Breast epithelium (tissue), 4 donors: ENCODE data around the gene NR5A1. TPM values are rescaled to one million over a fixed set of nuclear protein-coding genes. Genes with fewer than 3 reads are reported as not detected.

Experiments used
- DNase-seq, 2 donors: peaks; one replicate each; pipeline ENCODE4 v3.0.0-alpha.2; 2019; ENCODE audit warnings: low spot score in 2 of 2
- H3K27ac ChIP-seq, 2 donors: fragments of 200-600 bp; sonication (generic) in 1 of 2; one replicate each; pipeline ENCODE4 v1.5.1; 2016 to 2019; ENCODE audit warnings: mild to moderate bottlenecking in 1 of 2
- H3K27me3 ChIP-seq, 2 donors: fragments of 200-600 bp; sonication (generic) in 1 of 2; one replicate each; pipeline versions ENCODE4 v1.5.1 to v1.6.0; 2017 to 2019; ENCODE audit warnings: control low read depth in 1 of 2, mild to moderate bottlenecking in 1 of 2
- H3K36me3 ChIP-seq: fragments of 200-600 bp; one replicate; pipeline ENCODE4 v1.5.1; 2019
- H3K4me1 ChIP-seq, 2 donors: fragments of 200-600 bp; sonication (generic); one replicate each; pipeline ENCODE4 v1.5.1; 2016 to 2019; ENCODE audit warnings: control low read depth in 1 of 2
- H3K4me3 ChIP-seq, 3 donors: fragments of 200-600 bp; sonication (generic); 1 replicate in 2 of 3; 2 replicates in 1 of 3; pipeline ENCODE4 v1.5.1; 2016 to 2019; ENCODE audit warnings: mild to moderate bottlenecking in 3 of 3, moderate library complexity in 2 of 3
- H3K9me3 ChIP-seq, 2 donors: fragments of 200-600 bp; sonication (generic) in 1 of 2; one replicate each; pipeline ENCODE4 v1.5.1; 2016 to 2019; ENCODE audit warnings: control low read depth in 1 of 2
- POLR2A ChIP-seq: fragments of 450-650 bp; IDR thresholded peaks from one replicate; pipeline ENCODE4 v1.6.1; 2016; ENCODE audit warnings: antibody characterized with exemption, mild to moderate bottlenecking, moderate library complexity
- POLR2AphosphoS5 ChIP-seq, 3 donors: sonication (generic); formaldehyde crosslinking; IDR thresholded peaks; one replicate each; pipeline ENCODE4 v1.6.1; 2017; ENCODE audit warnings: antibody characterized with exemption in 3 of 3
- intact Hi-C: fragments of 100-400 bp; cut with DNase I; formaldehyde crosslinking; loops from one replicate; pipeline ENCODE4 v1.15.1; 2023; ENCODE audit warnings: low total_unique reads
- total RNA-seq, 3 donors: library from RNA; depleted of rRNA; stranded (reverse); fragments of >200 nt; gene quantifications; one replicate each; pipeline ENCODE4 v1.1.0, GENCODE V29; 2016
- TF ChIP-seq, protein P1 (sequence below), 3 donors: fragments of 450-650 bp; IDR thresholded peaks; one replicate each; pipeline ENCODE4 v1.5.1; 2016 to 2017; ENCODE audit warnings: antibody characterized with exemption in 3 of 3, mild to moderate bottlenecking in 3 of 3, moderate library complexity in 3 of 3

NR5A1 gene
- total RNA-seq, 3 donors from 2014 or later = not detected

DNA sequence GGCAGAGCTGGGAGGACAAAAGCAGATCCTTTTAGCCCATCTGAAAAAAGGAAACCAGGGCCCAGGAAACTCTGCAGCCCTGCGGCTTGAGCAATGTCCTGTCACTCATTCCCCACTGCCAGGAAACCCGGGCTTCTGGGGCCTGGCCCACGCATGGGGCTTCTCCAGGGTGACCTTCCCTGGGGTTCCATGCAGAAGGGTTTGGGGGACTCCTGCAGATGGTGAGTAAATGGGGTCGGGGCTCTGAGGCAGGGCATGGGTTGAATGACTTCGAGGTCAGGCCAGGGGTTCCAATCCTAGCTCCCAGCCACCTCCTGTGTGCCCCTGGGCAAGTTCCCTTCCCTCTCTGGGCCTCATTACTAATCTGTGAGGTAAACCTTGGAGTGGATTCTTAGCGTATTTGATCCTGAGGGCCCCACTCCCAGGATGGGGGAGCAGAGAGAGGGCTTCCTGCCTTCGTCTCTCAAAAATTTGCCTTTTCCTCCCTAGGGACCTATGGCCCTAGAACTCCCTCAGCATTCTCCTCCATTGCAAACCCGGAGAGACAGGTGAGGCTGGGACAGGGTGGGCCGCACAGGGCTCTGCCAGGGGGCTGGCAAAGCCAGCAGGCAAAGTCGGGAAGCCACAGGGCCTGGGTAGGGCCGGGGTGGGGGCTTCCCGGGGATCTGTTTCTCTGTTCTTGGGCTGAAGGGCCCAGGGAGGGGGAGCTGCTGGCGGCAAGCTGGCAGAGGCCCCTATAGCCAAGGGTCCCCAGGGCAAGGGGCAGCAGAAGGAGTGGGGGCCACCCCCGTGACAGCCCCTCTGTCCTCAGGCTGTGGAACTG, 31.1 kb downstream of the NR5A1 start:
- TF ChIP-seq POLR2A (no peak), POLR2AphosphoS5 (IDR thresholded peaks at IDR 0.05) (no peak)
- TF ChIP-seq, protein P1, sequence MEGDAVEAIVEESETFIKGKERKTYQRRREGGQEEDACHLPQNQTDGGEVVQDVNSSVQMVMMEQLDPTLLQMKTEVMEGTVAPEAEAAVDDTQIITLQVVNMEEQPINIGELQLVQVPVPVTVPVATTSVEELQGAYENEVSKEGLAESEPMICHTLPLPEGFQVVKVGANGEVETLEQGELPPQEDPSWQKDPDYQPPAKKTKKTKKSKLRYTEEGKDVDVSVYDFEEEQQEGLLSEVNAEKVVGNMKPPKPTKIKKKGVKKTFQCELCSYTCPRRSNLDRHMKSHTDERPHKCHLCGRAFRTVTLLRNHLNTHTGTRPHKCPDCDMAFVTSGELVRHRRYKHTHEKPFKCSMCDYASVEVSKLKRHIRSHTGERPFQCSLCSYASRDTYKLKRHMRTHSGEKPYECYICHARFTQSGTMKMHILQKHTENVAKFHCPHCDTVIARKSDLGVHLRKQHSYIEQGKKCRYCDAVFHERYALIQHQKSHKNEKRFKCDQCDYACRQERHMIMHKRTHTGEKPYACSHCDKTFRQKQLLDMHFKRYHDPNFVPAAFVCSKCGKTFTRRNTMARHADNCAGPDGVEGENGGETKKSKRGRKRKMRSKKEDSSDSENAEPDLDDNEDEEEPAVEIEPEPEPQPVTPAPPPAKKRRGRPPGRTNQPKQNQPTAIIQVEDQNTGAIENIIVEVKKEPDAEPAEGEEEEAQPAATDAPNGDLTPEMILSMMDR (IDR thresholded peaks at IDR 0.05) = no peak
- no peak for DNase-seq
- H3K27me3 ChIP-seq = peaks cover 0 to 61% of the 10 kb centered on the region in 2 donors
- intact Hi-C loops = no loop called here
- no peaks in the 10 kb centered on the region for H3K9me3 ChIP-seq
- H3K4me3 ChIP-seq = no peak overlapping the region
- H3K4me1 ChIP-seq = peaks cover 0 to 7% of the 10 kb centered on the region in 2 donors
- H3K36me3 ChIP-seq = no peaks in the 10 kb centered on the region
- no peak overlapping the region for H3K27ac ChIP-seq

DNA sequence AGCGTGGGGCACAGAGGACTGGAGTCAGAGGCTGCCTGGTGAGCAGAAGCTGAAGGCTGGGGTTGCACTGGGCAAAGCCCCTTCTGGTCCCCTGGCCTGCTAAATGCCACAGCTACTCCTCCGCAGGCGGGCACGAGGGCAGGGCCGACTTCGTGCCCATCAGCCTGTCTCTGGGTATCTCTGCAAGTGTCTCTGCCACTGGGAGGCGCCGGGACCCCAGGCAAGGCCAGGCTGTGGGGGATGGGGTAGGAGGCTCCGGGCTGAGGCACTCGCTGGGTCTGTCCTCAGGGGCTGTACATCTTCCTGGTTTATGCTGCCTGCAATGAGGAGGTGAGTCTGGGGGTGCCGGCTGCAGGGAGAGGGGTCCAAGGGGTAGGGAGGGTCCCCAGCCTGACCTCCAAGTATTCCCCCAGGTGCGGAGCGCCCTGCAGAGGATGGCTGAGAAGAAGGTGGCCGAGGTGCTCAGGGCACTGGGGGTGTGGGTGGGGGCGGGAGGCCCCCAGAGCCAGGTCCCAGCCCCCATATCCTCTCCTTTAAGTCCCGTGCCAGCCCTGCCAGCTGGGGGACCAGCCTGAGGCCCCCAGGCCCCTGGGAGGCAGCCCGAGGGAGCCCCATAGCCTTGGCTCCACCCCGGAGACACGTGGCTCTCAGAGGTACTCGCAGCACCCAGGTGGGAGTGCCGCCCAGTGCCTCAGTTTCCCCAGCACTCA, 31.9 kb downstream of the NR5A1 start:
- intact Hi-C loops = no loop called here
- no peak for DNase-seq
- no peak overlapping the region for H3K4me3 ChIP-seq
- no peaks in the 10 kb centered on the region for H3K36me3 ChIP-seq
- H3K4me1 ChIP-seq = peaks cover 0 to 7% of the 10 kb centered on the region in 2 donors
- H3K27ac ChIP-seq = no peak overlapping the region
- no peaks in the 10 kb centered on the region for H3K9me3 ChIP-seq
- TF ChIP-seq, protein P1 (IDR thresholded peaks at IDR 0.05) = no peak
- TF ChIP-seq POLR2AphosphoS5 (IDR thresholded peaks at IDR 0.05) (no peak), POLR2A (no peak)
- H3K27me3 ChIP-seq = peaks cover 0 to 53% of the 10 kb centered on the region in 2 donors

DNA sequence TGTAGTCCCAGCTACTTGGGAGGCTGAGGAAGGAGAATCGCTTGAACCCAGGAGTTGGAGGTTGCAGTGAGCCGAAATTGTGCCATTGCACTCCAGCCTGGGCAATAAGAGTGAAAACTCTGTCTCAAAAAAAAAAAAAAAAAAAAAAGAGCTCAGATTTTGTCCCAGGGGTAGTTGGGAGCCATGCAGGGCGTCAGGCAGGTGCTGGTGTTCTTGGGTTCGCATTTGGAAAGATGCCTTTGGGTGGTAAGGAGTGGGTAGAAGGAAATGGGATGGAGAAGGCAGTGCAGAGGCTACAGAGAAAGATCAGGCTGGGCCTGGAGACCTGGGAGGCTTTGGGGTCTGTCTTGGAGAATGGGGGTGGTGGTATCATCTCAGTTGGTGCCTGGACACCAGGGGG, 33.0 kb downstream of the NR5A1 start:
- H3K27me3 ChIP-seq = peaks cover 0 to 42% of the 10 kb centered on the region in 2 donors

DNA sequence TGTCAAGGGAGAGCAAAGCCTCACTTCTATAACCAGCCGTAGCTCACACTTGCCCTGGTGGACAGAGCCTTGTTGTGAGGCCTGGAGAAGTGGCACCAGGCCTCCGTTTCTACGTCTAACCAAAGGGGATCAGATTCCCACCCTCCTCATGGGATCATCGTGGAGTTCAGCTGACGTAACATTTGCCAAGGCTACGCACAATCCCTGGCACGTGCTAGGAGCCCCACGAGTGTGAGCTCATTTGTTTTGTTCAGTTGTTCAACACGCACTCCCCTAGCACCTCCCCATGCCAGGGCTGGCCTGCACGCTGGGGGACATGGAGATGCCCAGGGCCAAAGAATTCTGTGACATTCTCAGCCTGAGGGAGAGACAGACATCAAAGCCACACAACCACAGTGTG, 33.9 kb downstream of the NR5A1 start:
- Histone ChIP-seq H3K27ac (no peak overlapping the region), H3K9me3 (no peaks in the 10 kb centered on the region), H3K36me3 (no peaks in the 10 kb centered on the region), H3K4me1 (peaks cover 0 to 7% of the 10 kb centered on the region in 2 donors), H3K27me3 (peaks cover 0 to 33% of the 10 kb centered on the region in 2 donors), H3K4me3 (no peak overlapping the region)
- DNase-seq = no peak
- intact Hi-C loops = loop anchor here (5.0 kb wide), 1 partner anchor 2001 kb away; no protein-coding TSS in a partner anchor
- TF ChIP-seq POLR2AphosphoS5 (IDR thresholded peaks at IDR 0.05) = no peak
- TF ChIP-seq POLR2A = no peak
- TF ChIP-seq, protein P1 (IDR thresholded peaks at IDR 0.05) = no peak

More for the DNA sequence above, 33.0 kb downstream of the NR5A1 start:
- no peaks in the 10 kb centered on the region for H3K36me3 ChIP-seq
- TF ChIP-seq POLR2AphosphoS5 (IDR thresholded peaks at IDR 0.05) = no peak
- TF ChIP-seq, protein P1 (IDR thresholded peaks at IDR 0.05) = no peak
- TF ChIP-seq POLR2A = no peak
- intact Hi-C loops = loop anchor here (5.0 kb wide), 1 partner anchor 2002 kb away; no protein-coding TSS in a partner anchor
- H3K27ac ChIP-seq = no peak overlapping the region
- no peaks in the 10 kb centered on the region for H3K9me3 ChIP-seq
- H3K4me1 ChIP-seq = peaks cover 0 to 7% of the 10 kb centered on the region in 2 donors
- no peak for DNase-seq
- H3K4me3 ChIP-seq = no peak overlapping the region
